Progenitor cell of endocrine pancreas (in vitro differentiated cells): Measurements from ENCODE around the gene TNIP1. TPM values are rescaled to one million over a fixed set of nuclear protein-coding genes. Genes with fewer than 3 reads are reported as not detected.

ENCODE experiments used
- DNase-seq: peaks from one replicate; pipeline ENCODE4 v3.0.0; 2021; ENCODE audit warnings: low spot score; ENCODE audit not compliant: unreplicated experiment
- H3K27ac Mint-ChIP-seq: 2 replicates; pipeline ENCODE4 v1.8.0; 2021; ENCODE audit warnings: mild to moderate bottlenecking, moderate library complexity, mixed read lengths
- H3K27me3 Mint-ChIP-seq: 2 replicates; pipeline ENCODE4 v1.8.0; 2021; ENCODE audit warnings: mixed read lengths
- H3K36me3 Mint-ChIP-seq: 2 replicates; pipeline ENCODE4 v1.8.0; 2022; ENCODE audit warnings: mixed read lengths; ENCODE audit not compliant: insufficient read depth
- H3K4me1 Mint-ChIP-seq: 2 replicates; pipeline ENCODE4 v1.8.0; 2021; ENCODE audit warnings: low read depth, mixed read lengths
- H3K4me3 Mint-ChIP-seq: 2 replicates; pipeline ENCODE4 v1.8.0; 2021; ENCODE audit warnings: low read depth, mild to moderate bottlenecking, moderate library complexity, mixed read lengths
- H3K9me3 Mint-ChIP-seq: 2 replicates; pipeline ENCODE4 v1.8.0; 2021; ENCODE audit warnings: low read depth, mixed read lengths
- total RNA-seq: library from RNA; stranded (reverse); gene quantifications from 2 replicates; pipeline ENCODE4 v1.2.1, GENCODE V29; 2021
- TF ChIP-seq, protein P1 (sequence below): fragments of 200-600 bp; sonication (generic); IDR thresholded peaks from one replicate; pipeline ENCODE4 v1.5.0; 2021; ENCODE audit warnings: antibody characterized with exemption, mild to moderate bottlenecking; ENCODE audit not compliant: unreplicated experiment

TNIP1 gene
- total RNA-seq, 1 donor from 2014 or later: 55.0 TPM

GRCh38 chr5:151075698-151076331 lies 5.0 kb downstream of the TNIP1 start:
- H3K27me3 Mint-ChIP-seq: no peaks in the 10 kb centered on the region
- DNase-seq: no peak
- TF ChIP-seq, protein P1, sequence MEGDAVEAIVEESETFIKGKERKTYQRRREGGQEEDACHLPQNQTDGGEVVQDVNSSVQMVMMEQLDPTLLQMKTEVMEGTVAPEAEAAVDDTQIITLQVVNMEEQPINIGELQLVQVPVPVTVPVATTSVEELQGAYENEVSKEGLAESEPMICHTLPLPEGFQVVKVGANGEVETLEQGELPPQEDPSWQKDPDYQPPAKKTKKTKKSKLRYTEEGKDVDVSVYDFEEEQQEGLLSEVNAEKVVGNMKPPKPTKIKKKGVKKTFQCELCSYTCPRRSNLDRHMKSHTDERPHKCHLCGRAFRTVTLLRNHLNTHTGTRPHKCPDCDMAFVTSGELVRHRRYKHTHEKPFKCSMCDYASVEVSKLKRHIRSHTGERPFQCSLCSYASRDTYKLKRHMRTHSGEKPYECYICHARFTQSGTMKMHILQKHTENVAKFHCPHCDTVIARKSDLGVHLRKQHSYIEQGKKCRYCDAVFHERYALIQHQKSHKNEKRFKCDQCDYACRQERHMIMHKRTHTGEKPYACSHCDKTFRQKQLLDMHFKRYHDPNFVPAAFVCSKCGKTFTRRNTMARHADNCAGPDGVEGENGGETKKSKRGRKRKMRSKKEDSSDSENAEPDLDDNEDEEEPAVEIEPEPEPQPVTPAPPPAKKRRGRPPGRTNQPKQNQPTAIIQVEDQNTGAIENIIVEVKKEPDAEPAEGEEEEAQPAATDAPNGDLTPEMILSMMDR: no peak
- peaks cover 10% of the 10 kb centered on the region for H3K4me1 Mint-ChIP-seq
- H3K27ac Mint-ChIP-seq: no peak overlapping the region
- no peaks in the 10 kb centered on the region for H3K9me3 Mint-ChIP-seq
- peaks cover 1% of the 10 kb centered on the region for H3K36me3 Mint-ChIP-seq
- no peak overlapping the region for H3K4me3 Mint-ChIP-seq

DNA sequence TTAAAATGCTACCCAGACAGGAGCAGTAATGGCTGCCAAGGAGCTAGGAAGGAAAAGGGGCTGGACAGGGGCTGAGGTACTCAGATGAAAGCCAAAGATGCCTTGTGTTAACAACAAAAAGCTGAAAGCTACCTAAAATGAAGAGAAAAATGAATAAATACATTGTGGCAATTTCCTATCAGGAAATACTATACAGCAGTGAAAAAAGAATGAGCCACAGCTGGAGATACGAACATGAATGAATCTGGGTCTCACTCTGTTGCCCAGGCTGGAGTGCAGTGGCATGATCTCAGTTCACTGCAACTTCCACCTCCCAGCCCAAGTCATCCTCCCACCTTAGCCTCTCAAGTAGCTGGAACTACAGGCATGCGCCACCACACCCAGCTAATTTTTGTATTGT lies 6.3 kb downstream of the TNIP1 start:
- H3K36me3 Mint-ChIP-seq: peaks cover 1% of the 10 kb centered on the region
- TF ChIP-seq, protein P1: no peak
- no peak overlapping the region for H3K4me3 Mint-ChIP-seq
- H3K4me1 Mint-ChIP-seq: peaks cover 4% of the 10 kb centered on the region
- no peaks in the 10 kb centered on the region for H3K9me3 Mint-ChIP-seq
- H3K27ac Mint-ChIP-seq: no peak overlapping the region
- H3K27me3 Mint-ChIP-seq: no peaks in the 10 kb centered on the region
- no peak for DNase-seq

- H3K27me3 Mint-ChIP-seq: no peaks in the 10 kb centered on the region
- peaks cover under 1% of the 10 kb centered on the region for H3K4me1 Mint-ChIP-seq
- TF ChIP-seq, protein P1: no peak
- peaks cover under 1% of the 10 kb centered on the region for H3K36me3 Mint-ChIP-seq
- no peak overlapping the region for H3K27ac Mint-ChIP-seq
- H3K4me3 Mint-ChIP-seq: no peak overlapping the region
- no peak for DNase-seq
- H3K9me3 Mint-ChIP-seq: no peaks in the 10 kb centered on the region
These were observed 7.6 kb downstream of the TNIP1 start for GRCh38 chr5:151073280-151073679.

DNA sequence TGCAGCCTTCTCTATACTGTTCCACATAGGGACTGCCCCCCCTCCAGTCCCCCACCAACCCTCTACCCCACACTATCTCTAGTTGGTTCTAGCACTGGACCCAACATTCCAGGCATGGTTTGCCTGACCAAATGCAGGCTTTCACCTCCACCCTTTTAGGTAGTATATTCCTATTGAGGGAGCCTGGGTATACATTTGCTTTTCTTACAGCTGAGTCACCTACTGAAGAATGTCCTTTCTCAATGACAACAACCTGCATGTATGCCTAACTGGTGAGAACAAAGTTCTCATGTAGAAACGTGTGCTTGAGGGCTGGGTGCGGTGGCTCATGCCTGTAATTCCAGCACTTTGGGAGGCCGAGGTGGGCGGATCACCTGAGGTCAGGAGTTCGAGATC lies 8.2 kb downstream of the TNIP1 start:
- no peak for DNase-seq
- H3K27ac Mint-ChIP-seq: peak overlapping the region; percentile 29
- no peaks in the 10 kb centered on the region for H3K9me3 Mint-ChIP-seq
- TF ChIP-seq, protein P1: no peak
- H3K36me3 Mint-ChIP-seq: no peaks in the 10 kb centered on the region
- H3K4me3 Mint-ChIP-seq: no peak overlapping the region
- H3K4me1 Mint-ChIP-seq: no peaks in the 10 kb centered on the region
- no peaks in the 10 kb centered on the region for H3K27me3 Mint-ChIP-seq

- H3K27ac Mint-ChIP-seq: peak overlapping the region; percentile 29
- H3K4me3 Mint-ChIP-seq: no peak overlapping the region
- no peak for DNase-seq
These were observed 8.8 kb downstream of the TNIP1 start for GRCh38 chr5:151071848-151072629.

More at GRCh38 chr5:151071848-151072629, 8.8 kb downstream of the TNIP1 start:
- Mint-ChIP-seq H3K4me1 (no peaks in the 10 kb centered on the region), H3K36me3 (no peaks in the 10 kb centered on the region), H3K9me3 (no peaks in the 10 kb centered on the region), H3K27me3 (no peaks in the 10 kb centered on the region)
- TF ChIP-seq, protein P1: no peak
